Thyroid gland (tissue), 4 donors: ENCODE measurements around the gene TUBG1. TPM values are rescaled to one million over a fixed set of nuclear protein-coding genes. Genes with fewer than 3 reads are reported as not detected.
A peak's percentile ranks its signal among the peaks of the same experiment; 100 is the strongest.

ENCODE experiments used
- DNase-seq, 2 donors: peaks; one replicate each; pipeline ENCODE4 v3.0.0-alpha.2; 2019
- H3K27ac ChIP-seq, 3 donors: fragments of 200-600 bp; sonication (generic); 1 replicate in 2 of 3; 2 replicates in 1 of 3; pipeline ENCODE4 v1.5.1; 2016 to 2019; ENCODE audit warnings: mild to moderate bottlenecking in 1 of 3, moderate library complexity in 1 of 3
- H3K27me3 ChIP-seq: fragments of 200-600 bp; sonication (generic); one replicate; pipeline ENCODE4 v1.5.1; 2019
- H3K36me3 ChIP-seq, 2 donors: fragments of 200-600 bp; sonication (generic); one replicate each; pipeline ENCODE4 v1.5.1; 2016 to 2019
- H3K4me1 ChIP-seq, 2 donors: fragments of 200-600 bp; sonication (generic); one replicate each; pipeline ENCODE4 v1.5.1; 2017 to 2019
- H3K4me3 ChIP-seq, 3 donors: fragments of 200-600 bp; sonication (generic); replicated peaks in 1 of 3; 1 replicate in 2 of 3; 2 replicates in 1 of 3; pipeline ENCODE4 v1.5.1; 2016; ENCODE audit warnings: mild to moderate bottlenecking in 1 of 3
- H3K9me3 ChIP-seq: fragments of 200-600 bp; sonication (generic); one replicate; pipeline ENCODE4 v1.5.1; 2017
- POLR2A ChIP-seq, 2 donors: fragments of 450-650 bp; IDR thresholded peaks; one replicate each; pipeline ENCODE4 v1.6.1; 2017; ENCODE audit warnings: antibody characterized with exemption in 2 of 2, mild to moderate bottlenecking in 2 of 2, moderate library complexity in 1 of 2
- WGBS, 2 donors: methylation state at CpG; one replicate each; pipeline ENCODE4 v1.1.5; 2017; 5-methylcytosine and 5-hydroxymethylcytosine counted together
- intact Hi-C: fragments of 100-400 bp; cut with DNase I; formaldehyde crosslinking; loops from one replicate; pipeline ENCODE4 v1.15.1; 2023
- total RNA-seq, 4 donors: library from RNA; depleted of rRNA; stranded (reverse); fragments of >200 nt; gene quantifications; one replicate each; pipeline ENCODE4 v1.2.3, GENCODE V29; 2016
- TF ChIP-seq, protein P1 (sequence below), 6 experiments: fragments of 200-600 bp in 3 of 6; fragments of 450-650 bp in 3 of 6; sonication (generic) in 3 of 6; IDR thresholded peaks; one replicate each; pipeline ENCODE4 v1.5.1; 2016 to 2019; ENCODE audit warnings: antibody characterized with exemption in 6 of 6, mild to moderate bottlenecking in 2 of 6, inconsistent platforms in 1 of 6, moderate library complexity in 1 of 6

TUBG1 gene
- total RNA-seq, 4 donors from 2014 or later, result 17.1 to 45.6 (median 31.7) TPM

DNA sequence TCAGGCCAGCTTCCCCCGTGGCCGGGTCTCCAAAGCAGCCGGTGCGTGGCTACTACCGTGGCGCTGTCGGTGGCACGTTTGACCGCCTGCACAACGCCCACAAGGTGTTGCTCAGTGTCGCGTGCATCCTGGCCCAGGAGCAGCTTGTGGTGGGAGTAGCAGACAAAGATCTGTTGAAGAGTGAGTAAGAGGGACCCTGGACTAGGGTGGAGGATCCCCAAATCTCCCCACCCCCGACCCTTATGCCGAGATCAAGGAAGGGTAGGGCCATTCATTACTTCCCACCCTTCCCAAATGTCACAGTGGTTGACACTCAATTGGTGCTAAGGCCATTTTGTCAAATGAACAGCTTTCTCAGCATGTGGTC, 46.4 kb upstream of the TUBG1 start:
- Histone ChIP-seq H3K27ac (peak overlapping the region in 1 of 3 donors; percentile 69), H3K27me3 (no peaks in the 10 kb centered on the region), H3K4me1 (peaks cover 38 to 40% of the 10 kb centered on the region in 2 donors), H3K9me3 (no peaks in the 10 kb centered on the region), H3K36me3 (peaks cover 16 to 17% of the 10 kb centered on the region in 2 donors), H3K4me3 (peak overlapping the region in 2 of 3 donors; percentile 78 to 82)
- intact Hi-C loops, result no loop called here
- no peak for TF ChIP-seq POLR2A (IDR thresholded peaks at IDR 0.05)
- TF ChIP-seq, protein P1, sequence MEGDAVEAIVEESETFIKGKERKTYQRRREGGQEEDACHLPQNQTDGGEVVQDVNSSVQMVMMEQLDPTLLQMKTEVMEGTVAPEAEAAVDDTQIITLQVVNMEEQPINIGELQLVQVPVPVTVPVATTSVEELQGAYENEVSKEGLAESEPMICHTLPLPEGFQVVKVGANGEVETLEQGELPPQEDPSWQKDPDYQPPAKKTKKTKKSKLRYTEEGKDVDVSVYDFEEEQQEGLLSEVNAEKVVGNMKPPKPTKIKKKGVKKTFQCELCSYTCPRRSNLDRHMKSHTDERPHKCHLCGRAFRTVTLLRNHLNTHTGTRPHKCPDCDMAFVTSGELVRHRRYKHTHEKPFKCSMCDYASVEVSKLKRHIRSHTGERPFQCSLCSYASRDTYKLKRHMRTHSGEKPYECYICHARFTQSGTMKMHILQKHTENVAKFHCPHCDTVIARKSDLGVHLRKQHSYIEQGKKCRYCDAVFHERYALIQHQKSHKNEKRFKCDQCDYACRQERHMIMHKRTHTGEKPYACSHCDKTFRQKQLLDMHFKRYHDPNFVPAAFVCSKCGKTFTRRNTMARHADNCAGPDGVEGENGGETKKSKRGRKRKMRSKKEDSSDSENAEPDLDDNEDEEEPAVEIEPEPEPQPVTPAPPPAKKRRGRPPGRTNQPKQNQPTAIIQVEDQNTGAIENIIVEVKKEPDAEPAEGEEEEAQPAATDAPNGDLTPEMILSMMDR (IDR thresholded peaks at IDR 0.05), result no peak
- 77 to 81% methylated on average over 13 to 14 of the region's 14 CpGs for WGBS, 2 donors
- no peak for DNase-seq

DNA sequence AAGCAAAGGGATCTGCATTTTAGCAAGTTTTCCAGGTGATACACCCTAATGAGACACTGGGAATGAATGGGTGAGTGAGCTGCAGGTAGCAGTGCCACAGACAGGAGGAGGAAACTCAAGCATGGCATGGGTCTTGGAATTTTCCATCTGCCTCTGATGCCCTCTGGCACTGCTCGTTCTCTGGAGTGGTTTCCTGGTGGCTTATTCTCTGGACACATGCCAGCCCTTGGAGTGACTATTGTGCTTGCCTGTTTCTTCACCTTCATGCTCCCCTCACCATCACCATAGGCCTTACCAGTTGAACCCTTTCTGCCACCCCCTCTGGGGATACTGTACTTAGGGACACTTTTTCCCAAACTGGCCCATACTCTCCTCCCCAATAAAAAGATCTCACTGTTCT, 45.9 kb upstream of the TUBG1 start:
- Histone ChIP-seq H3K4me1 (peaks cover 42 to 43% of the 10 kb centered on the region in 2 donors), H3K36me3 (peaks cover 18% of the 10 kb centered on the region in 2 donors), H3K9me3 (no peaks in the 10 kb centered on the region), H3K27ac (peak overlapping the region; percentile 26 to 69 (median 58)), H3K27me3 (no peaks in the 10 kb centered on the region), H3K4me3 (no peak overlapping the region)
- intact Hi-C loops, result no loop called here
- 6 to 29% methylated on average over 1 of the region's 1 CpG for WGBS, 2 donors
- peak; percentile 81 to 84 for DNase-seq
- no peak for TF ChIP-seq POLR2A (IDR thresholded peaks at IDR 0.05)
- TF ChIP-seq, protein P1 (IDR thresholded peaks at IDR 0.05), result peak in 3 of 6 experiments; percentile 17 to 36 (median 33)

GRCh38 chr17:42563950-42564349, 45.5 kb upstream of the TUBG1 start:
- H3K27me3 ChIP-seq, result no peaks in the 10 kb centered on the region
- peak overlapping the region; percentile 26 to 58 (median 31) for H3K27ac ChIP-seq
- no peak for DNase-seq
- H3K4me1 ChIP-seq, result peaks cover 43 to 46% of the 10 kb centered on the region in 2 donors
- H3K36me3 ChIP-seq, result peaks cover 22% of the 10 kb centered on the region in 2 donors
- no peaks in the 10 kb centered on the region for H3K9me3 ChIP-seq
- WGBS, 2 donors, result 89 to 90% methylated on average over 9 of the region's 9 CpGs
- intact Hi-C loops, result no loop called here
- H3K4me3 ChIP-seq, result no peak overlapping the region
- no peak for TF ChIP-seq POLR2A (IDR thresholded peaks at IDR 0.05)
- TF ChIP-seq, protein P1 (IDR thresholded peaks at IDR 0.05), result no peak

- intact Hi-C loops, result no loop called here
- Histone ChIP-seq H3K9me3 (no peaks in the 10 kb centered on the region), H3K27ac (peak overlapping the region in 1 of 3 donors; percentile 31), H3K4me1 (peaks cover 43 to 50% of the 10 kb centered on the region in 2 donors), H3K27me3 (no peaks in the 10 kb centered on the region), H3K36me3 (peaks cover 32% of the 10 kb centered on the region in 2 donors), H3K4me3 (no peak overlapping the region)
- TF ChIP-seq, protein P1 (IDR thresholded peaks at IDR 0.05), result no peak
- TF ChIP-seq POLR2A (IDR thresholded peaks at IDR 0.05), result no peak
- 91 to 92% methylated on average over 15 of the region's 15 CpGs for WGBS, 2 donors
- DNase-seq, result no peak
Observed at GRCh38 chr17:42564815-42565522, 44.5 kb upstream of the TUBG1 start.

GRCh38 chr17:42565523-42566214, 43.8 kb upstream of the TUBG1 start:
- Histone ChIP-seq H3K9me3 (no peaks in the 10 kb centered on the region), H3K4me1 (peaks cover 43 to 52% of the 10 kb centered on the region in 2 donors), H3K27me3 (no peaks in the 10 kb centered on the region), H3K27ac (peak overlapping the region in 2 of 3 donors; percentile 82 to 96), H3K4me3 (no peak overlapping the region), H3K36me3 (peaks cover 37 to 39% of the 10 kb centered on the region in 2 donors)
- TF ChIP-seq POLR2A (IDR thresholded peaks at IDR 0.05), result no peak
- TF ChIP-seq, protein P1 (IDR thresholded peaks at IDR 0.05), result no peak
- WGBS, 2 donors, result 84 to 92% methylated on average over 9 to 16 of the region's 16 CpGs
- intact Hi-C loops, result no loop called here
- no peak for DNase-seq
